NOMO-1 treated with DMSO at 0.1 percent for 48 hours (cell line): ENCODE data around the gene LAPTM5.
"Not testable (repeated sequence)": the region's sequence is repeated elsewhere in the genome, so short reads cannot be mapped to it uniquely, and the experiment has no call there.

ENCODE experiments used
- DNase-seq: peaks from one replicate; lab custom pipeline; 2025; ENCODE audit not compliant: unreplicated experiment; lab: John Stamatoyannopoulos, UW

Gene LAPTM5

GRCh38 chr1:30771005-30771404 is 13.4 kb upstream of the LAPTM5 start:
- no peak for DNase-seq

- no peak for DNase-seq
Observed at GRCh38 chr1:30770150-30770549, 12.6 kb upstream of the LAPTM5 start.

GRCh38 chr1:30768830-30769718 is 11.5 kb upstream of the LAPTM5 start:
- DNase-seq, result no peak

GRCh38 chr1:30768159-30768829 is 10.7 kb upstream of the LAPTM5 start:
- DNase-seq, result no peak

- DNase-seq, result not testable (repeated sequence)
Observed at GRCh38 chr1:30766948-30767347, 9.4 kb upstream of the LAPTM5 start.

GRCh38 chr1:30765556-30766434 is 8.2 kb upstream of the LAPTM5 start:
- no peak for DNase-seq

GRCh38 chr1:30764939-30765555 is 7.5 kb upstream of the LAPTM5 start:
- no peak for DNase-seq

- DNase-seq, result no peak
Observed at GRCh38 chr1:30764396-30764795, 6.8 kb upstream of the LAPTM5 start.

GRCh38 chr1:30763651-30764248 is 6.2 kb upstream of the LAPTM5 start:
- DNase-seq, result no peak

GRCh38 chr1:30762930-30763650 is 5.5 kb upstream of the LAPTM5 start:
- DNase-seq, result peak; percentile 2

- DNase-seq, result no peak
Observed at GRCh38 chr1:30762152-30762929, 4.8 kb upstream of the LAPTM5 start.

GRCh38 chr1:30761381-30762151 is 4.0 kb upstream of the LAPTM5 start:
- DNase-seq, result peak; percentile 7

GRCh38 chr1:30760596-30761324 is 3.2 kb upstream of the LAPTM5 start:
- no peak for DNase-seq

- DNase-seq, result no peak
Observed at GRCh38 chr1:30759718-30760281, 2.2 kb upstream of the LAPTM5 start.

- DNase-seq, result peak; percentile 24
Observed at GRCh38 chr1:30758785-30759380, 1.3 kb upstream of the LAPTM5 start.

GRCh38 chr1:30758121-30758688 is 631 bp upstream of the LAPTM5 start:
- no peak for DNase-seq
